ENCODE data around the gene OR2T35. TPM values are rescaled to one million over a fixed set of nuclear protein-coding genes. Genes with fewer than 3 reads are reported as not detected.

OR2T35 gene
- total and polyA plus RNA-seq, 2 donors (not counting 1 experiment from before 2014, with no cell fraction given) = 0.10 to 0.30 TPM

- Histone ChIP-seq H3K4me1 (ENCODE audit: control insufficient read depth in 2 of 2, insufficient read depth in 2 of 2, low read length in 2 of 2) (peaks cover 6 to 7% of the 10 kb centered on the region in 2 donors), H3K9ac (ENCODE audit: low read length) (no peak overlapping the region), H3K27me3 (replicated peaks in 1 of 4; ENCODE audit: control extremely low read depth in 1 of 4, control insufficient read depth in 3 of 4, insufficient read depth in 4 of 4, low read length in 3 of 4) (peaks cover 0 to 3% (median 0%) of the 10 kb centered on the region in 4 experiments), H3K9me3 (ENCODE audit: control extremely low read depth in 1 of 3, control insufficient read depth in 2 of 3, insufficient read depth in 1 of 3, low read length in 2 of 3) (no peaks in the 10 kb centered on the region), H2AFZ (ENCODE audit: insufficient read depth, low read depth, low read length, poor library complexity, severe bottlenecking) (no peak overlapping the region), H3K4me3 (ENCODE audit: control extremely low read depth in 1 of 5, extremely low read depth in 1 of 5, insufficient read depth in 1 of 5, low read depth in 2 of 5, low read length in 4 of 5) (no peak overlapping the region), H3K27ac (ENCODE audit: low read length in 2 of 2) (no peak overlapping the region), H4K20me1 (ENCODE audit: control insufficient read depth, insufficient read depth, low read length, poor library complexity, severe bottlenecking) (no peaks in the 10 kb centered on the region), H3K79me2 (ENCODE audit: control insufficient read depth, insufficient read depth, low read length) (no peaks in the 10 kb centered on the region), H3K36me3 (replicated peaks in 1 of 2; ENCODE audit: control extremely low read depth in 1 of 2, control insufficient read depth in 1 of 2, extremely low read depth in 1 of 2, insufficient read depth in 2 of 2, low read length in 1 of 2) (no peaks in the 10 kb centered on the region), H3K4me2 (replicated peaks; ENCODE audit: low read depth, low read length, poor library complexity, severe bottlenecking) (no peak overlapping the region)
- ATAC-seq (ENCODE audit: low read depth) (no peak), DNase-seq (no peak)
- POLR2A ChIA-PET = no interaction called here
- intact Hi-C loops (cut with micrococcal nuclease) = no loop called here
- CTCF ChIA-PET = interaction anchor here (1.0 to 15.1 kb wide), 3 partner anchors 60 to 180 kb away, joined by 3 to 315 read pairs (median 125); no protein-coding TSS in a partner anchor
- Mint-ChIP-seq H3K27ac (no peak overlapping the region), H3K27me3 (no peaks in the 10 kb centered on the region), H3K9me3 (ENCODE audit: insufficient read depth) (no peaks in the 10 kb centered on the region), H3K4me3 (no peak overlapping the region), H3K4me1 (peaks cover 18% of the 10 kb centered on the region)
- 96% methylated on average over 3 of the region's 5 CpGs for WGBS (ENCODE audit: insufficient coverage)
- no peak for TF ChIP-seq EZH2 (IDR thresholded peaks at IDR 0.05; ENCODE audit: borderline replicate concordance, insufficient read depth, low read depth, low read length, poor library complexity, severe bottlenecking)
- no peak for TF ChIP-seq CTCF (IDR thresholded peaks at IDR 0.05)
These were observed 19.1 kb downstream of the OR2T35 start for GRCh38 chr1:248625971-248626370.

DNA sequence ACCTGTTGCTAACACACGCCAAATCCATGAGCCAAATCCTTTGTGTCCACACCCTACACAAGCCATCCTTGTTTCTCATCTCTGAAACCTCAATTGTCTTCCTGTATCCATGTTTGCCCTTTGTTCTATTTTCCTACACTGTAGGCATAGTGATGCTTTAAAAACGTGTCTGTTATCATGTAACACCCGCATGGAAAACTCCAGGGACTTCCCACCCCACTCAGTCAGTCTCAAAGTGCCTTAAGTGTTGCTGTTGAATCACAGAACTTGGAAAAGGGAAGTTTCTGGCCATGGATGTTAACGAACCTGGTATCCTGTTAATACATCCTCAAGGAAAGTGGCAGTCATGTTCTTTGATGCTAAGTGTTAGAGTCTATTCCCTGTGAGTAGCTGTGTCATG, 19.9 kb downstream of the OR2T35 start:
- Histone ChIP-seq H3K9ac (ENCODE audit: low read length) (no peak overlapping the region), H2AFZ (ENCODE audit: insufficient read depth, low read depth, low read length, poor library complexity, severe bottlenecking) (no peak overlapping the region), H3K79me2 (ENCODE audit: control insufficient read depth, insufficient read depth, low read length) (no peaks in the 10 kb centered on the region), H3K4me3 (ENCODE audit: control extremely low read depth in 1 of 5, extremely low read depth in 1 of 5, insufficient read depth in 1 of 5, low read depth in 2 of 5, low read length in 4 of 5) (no peak overlapping the region), H3K27me3 (replicated peaks in 1 of 4; ENCODE audit: control extremely low read depth in 1 of 4, control insufficient read depth in 3 of 4, insufficient read depth in 4 of 4, low read length in 3 of 4) (no peaks in the 10 kb centered on the region), H4K20me1 (ENCODE audit: control insufficient read depth, insufficient read depth, low read length, poor library complexity, severe bottlenecking) (no peaks in the 10 kb centered on the region), H3K36me3 (replicated peaks in 1 of 2; ENCODE audit: control extremely low read depth in 1 of 2, control insufficient read depth in 1 of 2, extremely low read depth in 1 of 2, insufficient read depth in 2 of 2, low read length in 1 of 2) (no peaks in the 10 kb centered on the region), H3K4me1 (ENCODE audit: control insufficient read depth in 2 of 2, insufficient read depth in 2 of 2, low read length in 2 of 2) (peaks cover 6 to 7% of the 10 kb centered on the region in 2 donors), H3K27ac (ENCODE audit: low read length in 2 of 2) (no peak overlapping the region), H3K9me3 (ENCODE audit: control extremely low read depth in 1 of 3, control insufficient read depth in 2 of 3, insufficient read depth in 1 of 3, low read length in 2 of 3) (no peaks in the 10 kb centered on the region), H3K4me2 (replicated peaks; ENCODE audit: low read depth, low read length, poor library complexity, severe bottlenecking) (no peak overlapping the region)
- intact Hi-C loops (cut with micrococcal nuclease) = no loop called here
- DNase-seq (no peak), ATAC-seq (ENCODE audit: low read depth) (no peak)
- Mint-ChIP-seq H3K9me3 (ENCODE audit: insufficient read depth) (no peaks in the 10 kb centered on the region), H3K4me3 (no peak overlapping the region), H3K4me1 (peaks cover 18% of the 10 kb centered on the region), H3K27me3 (no peaks in the 10 kb centered on the region), H3K27ac (no peak overlapping the region)
- POLR2A ChIA-PET = no interaction called here
- CTCF ChIA-PET = interaction anchor here (1.0 to 15.1 kb wide), 3 partner anchors 61 to 181 kb away, joined by 3 to 315 read pairs (median 125); no protein-coding TSS in a partner anchor
- TF ChIP-seq EZH2 (IDR thresholded peaks at IDR 0.05; ENCODE audit: borderline replicate concordance, insufficient read depth, low read depth, low read length, poor library complexity, severe bottlenecking) (no peak), CTCF (IDR thresholded peaks at IDR 0.05) (no peak)
- 89% methylated on average over 3 of the region's 4 CpGs for WGBS (ENCODE audit: insufficient coverage)
